ENCODE measurements around the gene PPM1E.

The PPM1E gene

GRCh38 chr17:58993311-58993710, 237.7 kb downstream of the PPM1E start:
- in situ Hi-C loops (cut with MboI; ENCODE audit: low pct_unique_long_range_greater_than_20kb, low sequenced_read_pairs, unreplicated experiment), result no loop called here
- no peak for TF ChIP-seq CTCF (IDR thresholded peaks at IDR 0.05; ENCODE audit: extremely low read depth, insufficient read depth, missing control alignments)
- DNase-seq (ENCODE audit: low spot score), result no peak

- DNase-seq (ENCODE audit: low spot score), result no peak
- TF ChIP-seq CTCF (IDR thresholded peaks at IDR 0.05; ENCODE audit: extremely low read depth, insufficient read depth, missing control alignments), result no peak
- in situ Hi-C loops (cut with MboI; ENCODE audit: low pct_unique_long_range_greater_than_20kb, low sequenced_read_pairs, unreplicated experiment), result no loop called here
Measured at GRCh38 chr17:58995247-58995940, 239.7 kb downstream of the PPM1E start.

- in situ Hi-C loops (cut with MboI; ENCODE audit: low pct_unique_long_range_greater_than_20kb, low sequenced_read_pairs, unreplicated experiment), result no loop called here
Measured at GRCh38 chr17:58996968-58997367, 241.3 kb downstream of the PPM1E start.

GRCh38 chr17:58997756-58998553, 242.3 kb downstream of the PPM1E start:
- in situ Hi-C loops (cut with MboI; ENCODE audit: low pct_unique_long_range_greater_than_20kb, low sequenced_read_pairs, unreplicated experiment), result no loop called here
- no peak for TF ChIP-seq CTCF (IDR thresholded peaks at IDR 0.05; ENCODE audit: extremely low read depth, insufficient read depth, missing control alignments)
- DNase-seq (ENCODE audit: low spot score), result no peak

More at GRCh38 chr17:58996968-58997367, 241.3 kb downstream of the PPM1E start:
- TF ChIP-seq CTCF (IDR thresholded peaks at IDR 0.05; ENCODE audit: extremely low read depth, insufficient read depth, missing control alignments), result no peak
- DNase-seq (ENCODE audit: low spot score), result no peak

GRCh38 chr17:58998871-58999270, 243.2 kb downstream of the PPM1E start:
- no peak for TF ChIP-seq CTCF (IDR thresholded peaks at IDR 0.05; ENCODE audit: extremely low read depth, insufficient read depth, missing control alignments)
- no peak for DNase-seq (ENCODE audit: low spot score)
- in situ Hi-C loops (cut with MboI; ENCODE audit: low pct_unique_long_range_greater_than_20kb, low sequenced_read_pairs, unreplicated experiment), result no loop called here

- no peak for DNase-seq (ENCODE audit: low spot score)
- TF ChIP-seq CTCF (IDR thresholded peaks at IDR 0.05; ENCODE audit: extremely low read depth, insufficient read depth, missing control alignments), result no peak
- in situ Hi-C loops (cut with MboI; ENCODE audit: low pct_unique_long_range_greater_than_20kb, low sequenced_read_pairs, unreplicated experiment), result no loop called here
Measured at GRCh38 chr17:58999500-58999899, 243.8 kb downstream of the PPM1E start.

Data from GM13977 (cell line).